SK-N-SH treated with all-trans-retinoic acid at 6 μM for 48 hours (cell line): ENCODE results near the gene DNMT3A.

Source experiments
- BACH2 ChIP-seq: fragments of 250-450 bp; sonication (Bioruptor Pico); IDR thresholded peaks from 2 replicates; pipeline ENCODE4 v1.9.0; 2021; ENCODE audit warnings: mild to moderate bottlenecking, borderline replicate concordance
- CSDC2 ChIP-seq: fragments of 250-450 bp; sonication (Bioruptor Pico); IDR thresholded peaks from 2 replicates; pipeline ENCODE4 v1.5.0; 2020; ENCODE audit warnings: mild to moderate bottlenecking, moderate library complexity
- OSR1 ChIP-seq: fragments of 250-450 bp; sonication (Bioruptor Pico); IDR thresholded peaks from 2 replicates; pipeline ENCODE4 v1.8.0; 2022; ENCODE audit warnings: moderate library complexity, mild to moderate bottlenecking, inconsistent platforms
- TOX ChIP-seq: fragments of 250-450 bp; sonication (Bioruptor Pico); IDR thresholded peaks from 2 replicates; pipeline ENCODE4 v1.8.0; 2021; ENCODE audit warnings: mild to moderate bottlenecking, moderate library complexity, borderline replicate concordance
- ZC3H10 ChIP-seq: fragments of 250-450 bp; sonication (Bioruptor Pico); IDR thresholded peaks from 2 replicates; pipeline ENCODE4 v1.5.1; 2021; ENCODE audit warnings: mild to moderate bottlenecking, moderate library complexity
- TF ChIP-seq, protein P1 (sequence below): fragments of 250-450 bp; sonication (Bioruptor Pico); IDR thresholded peaks from 2 replicates; pipeline ENCODE4 v1.8.0; 2020; ENCODE audit warnings: mild to moderate bottlenecking, moderate library complexity, borderline replicate concordance
- TF ChIP-seq, protein P2 (sequence below): fragments of 250-450 bp; sonication (Bioruptor Pico); IDR thresholded peaks from 2 replicates; pipeline ENCODE4 v1.5.1; 2021; ENCODE audit warnings: mild to moderate bottlenecking, moderate library complexity

DNA sequence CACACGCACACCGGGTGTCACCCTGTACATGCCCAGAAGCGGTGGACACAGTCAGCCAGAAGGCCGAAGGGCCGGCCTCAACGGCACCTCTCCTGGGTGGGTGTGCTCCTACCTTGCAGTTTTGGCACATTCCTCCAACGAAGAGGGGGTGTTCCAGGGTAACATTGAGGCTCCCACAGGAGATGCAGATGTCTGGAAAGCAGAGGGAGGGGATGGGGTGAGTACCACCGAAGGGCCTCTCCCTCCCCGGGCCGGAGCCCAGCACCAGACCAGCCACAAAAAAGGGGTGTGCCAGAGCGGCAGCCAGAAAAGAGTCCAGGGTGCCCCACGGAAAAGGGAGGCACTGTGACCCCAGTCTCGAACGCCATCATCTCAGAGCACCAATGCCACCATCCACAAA lies 96.6 kb downstream of the DNMT3A start:
- no peak for TF ChIP-seq CSDC2 (CRISPR knock-in tag)
- TF ChIP-seq TOX = no peak
- no peak for TF ChIP-seq ZC3H10 (CRISPR knock-in tag)
- TF ChIP-seq, protein P1, sequence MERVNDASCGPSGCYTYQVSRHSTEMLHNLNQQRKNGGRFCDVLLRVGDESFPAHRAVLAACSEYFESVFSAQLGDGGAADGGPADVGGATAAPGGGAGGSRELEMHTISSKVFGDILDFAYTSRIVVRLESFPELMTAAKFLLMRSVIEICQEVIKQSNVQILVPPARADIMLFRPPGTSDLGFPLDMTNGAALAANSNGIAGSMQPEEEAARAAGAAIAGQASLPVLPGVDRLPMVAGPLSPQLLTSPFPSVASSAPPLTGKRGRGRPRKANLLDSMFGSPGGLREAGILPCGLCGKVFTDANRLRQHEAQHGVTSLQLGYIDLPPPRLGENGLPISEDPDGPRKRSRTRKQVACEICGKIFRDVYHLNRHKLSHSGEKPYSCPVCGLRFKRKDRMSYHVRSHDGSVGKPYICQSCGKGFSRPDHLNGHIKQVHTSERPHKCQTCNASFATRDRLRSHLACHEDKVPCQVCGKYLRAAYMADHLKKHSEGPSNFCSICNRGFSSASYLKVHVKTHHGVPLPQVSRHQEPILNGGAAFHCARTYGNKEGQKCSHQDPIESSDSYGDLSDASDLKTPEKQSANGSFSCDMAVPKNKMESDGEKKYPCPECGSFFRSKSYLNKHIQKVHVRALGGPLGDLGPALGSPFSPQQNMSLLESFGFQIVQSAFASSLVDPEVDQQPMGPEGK (CRISPR knock-in tag) = no peak
- no peak for TF ChIP-seq OSR1 (CRISPR knock-in tag)
- TF ChIP-seq, protein P2, sequence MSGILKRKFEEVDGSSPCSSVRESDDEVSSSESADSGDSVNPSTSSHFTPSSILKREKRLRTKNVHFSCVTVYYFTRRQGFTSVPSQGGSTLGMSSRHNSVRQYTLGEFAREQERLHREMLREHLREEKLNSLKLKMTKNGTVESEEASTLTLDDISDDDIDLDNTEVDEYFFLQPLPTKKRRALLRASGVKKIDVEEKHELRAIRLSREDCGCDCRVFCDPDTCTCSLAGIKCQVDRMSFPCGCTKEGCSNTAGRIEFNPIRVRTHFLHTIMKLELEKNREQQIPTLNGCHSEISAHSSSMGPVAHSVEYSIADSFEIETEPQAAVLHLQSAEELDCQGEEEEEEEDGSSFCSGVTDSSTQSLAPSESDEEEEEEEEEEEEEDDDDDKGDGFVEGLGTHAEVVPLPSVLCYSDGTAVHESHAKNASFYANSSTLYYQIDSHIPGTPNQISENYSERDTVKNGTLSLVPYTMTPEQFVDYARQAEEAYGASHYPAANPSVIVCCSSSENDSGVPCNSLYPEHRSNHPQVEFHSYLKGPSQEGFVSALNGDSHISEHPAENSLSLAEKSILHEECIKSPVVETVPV (CRISPR knock-in tag) = no peak
- no peak for TF ChIP-seq BACH2
